Measurements from ENCODE around the gene CCDC107. TPM values are rescaled to one million over a fixed set of nuclear protein-coding genes. Genes with fewer than 3 reads are reported as not detected.

CCDC107 gene

Small RNAs within 50 kb of the gene (small RNA-seq; reads per million reads assigned to genes)
- not detected for gene RMRP (ENCODE audit: insufficient read depth)
- gene RN7SL22P (ENCODE audit: insufficient read depth): not detected
